Psoas muscle (tissue), 8 donors: ENCODE results near the gene NTNG1. TPM values are rescaled to one million over a fixed set of nuclear protein-coding genes. Genes with fewer than 3 reads are reported as not detected.

Experiments used
- ATAC-seq, 4 donors: fragments of 200-7000 bp; cut with Tn5 transposase; one replicate each; pipeline ENCODE4 v1.9.1; 2020; ENCODE audit warnings: moderate library complexity in 3 of 4, mild to moderate bottlenecking in 2 of 4
- DNase-seq, 2 donors: peaks; one replicate each; pipeline ENCODE4 v3.0.0-alpha.2; 2020
- H3K27ac ChIP-seq: fragments of 200-600 bp; one replicate; pipeline ENCODE4 v1.8.0; 2022
- H3K27me3 ChIP-seq, 3 donors: fragments of 200-600 bp in 1 of 3; one replicate each; pipeline versions ENCODE4 v1.6.1 to v1.8.0; 2013 to 2022; ENCODE audit warnings: low read length in 2 of 3, mild to moderate bottlenecking in 2 of 3, moderate library complexity in 1 of 3; ENCODE audit not compliant: insufficient read depth in 3 of 3
- H3K36me3 ChIP-seq, 2 donors: fragments of 200-600 bp in 1 of 2; one replicate each; pipeline versions ENCODE4 v1.6.1 to v1.8.0; 2013 to 2022; ENCODE audit warnings: low read depth in 1 of 2, mild to moderate bottlenecking in 1 of 2, moderate library complexity in 1 of 2; ENCODE audit not compliant: insufficient read depth in 1 of 2
- H3K4me1 ChIP-seq: fragments of 200-600 bp; one replicate; pipeline ENCODE4 v1.8.0; 2022
- H3K4me3 ChIP-seq: fragments of 200-600 bp; one replicate; pipeline ENCODE4 v1.8.0; 2022; ENCODE audit warnings: mild to moderate bottlenecking
- H3K9me3 ChIP-seq: fragments of 200-600 bp; one replicate; pipeline ENCODE4 v1.8.0; 2022
- WGBS, 3 donors: extraction: QIAGEN DNeasy Blood & Tissue Kit; methylation state at CpG; one replicate each; pipeline versions ENCODE4 v1.1.6 to v1.1.7; 2013; 5-methylcytosine and 5-hydroxymethylcytosine counted together
- intact Hi-C, 2 donors: fragments of 100-400 bp; cut with DNase I; formaldehyde crosslinking; loops; one replicate each; pipeline versions ENCODE4 v1.11.0 to v1.14.2; 2022
- polyA plus RNA-seq, 3 donors: library from polyadenylated mRNA; stranded (reverse); fragments of 200-250 nt; gene quantifications; one replicate each; pipeline ENCODE4 v1.2.3, GENCODE V29; 2013
- total RNA-seq, 4 donors: library from RNA; stranded (reverse); fragmentation: NEBNext Ultra II Directional in 2 of 4; extraction: Animal tissue kit (Norgen Biotek cat#: 25700) in 2 of 4; gene quantifications; one replicate each; pipeline versions ENCODE4 v1.2.1 to v1.2.4, GENCODE V29; 2021 to 2023
- TF ChIP-seq, protein P1 (sequence below): fragments of 200-600 bp; IDR thresholded peaks from one replicate; pipeline ENCODE4 v1.8.0; 2022; ENCODE audit warnings: antibody characterized with exemption
- donor health status: healthy with polysubstance abuse.
- donor health status: DM: no; HTN: no; CAD: no; lungs with moderate emphysema.
- donor health status: Bipolar disorder and iron deficiency.
- donor health status: healthy.
- donor health status: DM: yes; HTN: yes; CAD: no.
- donor health status: DM: no; HTN: no; CAD: no.
- donor health status: DM: no; HTN: no; CAD: no.
- donor health status: DM: yes; HTN: yes; CAD: no.

The NTNG1 gene
- total and polyA plus RNA-seq, 7 donors = 0.01 to 0.34 (median 0.27) TPM; not detected in 4

DNA sequence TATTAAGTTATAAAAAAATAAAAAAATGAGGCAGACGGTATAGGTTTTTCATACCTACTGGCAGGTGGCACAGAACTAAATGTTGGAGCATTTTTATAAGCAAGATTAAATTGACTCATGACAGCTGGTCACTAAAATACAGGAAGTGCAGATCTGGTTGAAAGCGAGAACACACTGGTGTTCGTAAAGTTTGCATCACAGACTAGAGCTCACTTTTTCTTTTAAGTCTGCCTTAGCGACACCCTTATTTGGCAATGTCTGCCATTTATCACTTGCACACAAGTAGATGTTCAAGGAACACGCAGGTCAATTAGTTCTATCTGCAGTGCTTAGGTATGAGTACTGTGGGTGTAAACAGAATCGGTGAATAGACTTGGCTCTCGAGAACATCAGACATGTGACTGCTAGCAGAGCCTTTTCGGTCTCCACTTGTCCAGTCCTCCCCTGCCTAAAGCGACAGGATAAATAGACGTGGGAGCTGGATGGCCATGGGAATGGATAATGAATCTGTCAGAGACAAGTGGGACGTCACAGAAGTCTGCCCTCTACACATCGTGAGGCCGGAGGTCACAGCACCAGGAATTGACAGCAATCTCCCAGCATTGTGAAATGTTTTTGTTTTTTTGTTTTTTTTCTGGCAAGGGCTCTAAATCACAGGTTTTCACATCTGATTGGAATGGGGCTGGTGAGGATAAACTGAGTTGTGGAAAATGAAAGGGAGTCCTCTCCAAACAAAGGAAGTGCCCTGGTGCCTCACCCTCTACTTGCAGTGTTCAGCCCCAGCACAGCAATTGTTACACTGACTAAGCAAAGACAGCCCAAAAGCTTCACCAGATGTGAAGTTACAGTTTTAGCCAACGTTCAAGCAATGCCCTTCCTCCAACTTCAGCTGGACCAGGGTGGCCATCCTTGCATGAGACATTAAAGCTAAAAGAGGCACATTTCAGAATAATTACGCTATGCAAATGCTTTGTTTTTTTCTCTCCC, 248.9 kb downstream of the NTNG1 start:
- H3K27ac ChIP-seq = no peak overlapping the region
- no peaks in the 10 kb centered on the region for H3K9me3 ChIP-seq
- no peak for DNase-seq
- no peak for ATAC-seq
- no peak overlapping the region for H3K4me3 ChIP-seq
- intact Hi-C loops = no loop called here
- TF ChIP-seq, protein P1, sequence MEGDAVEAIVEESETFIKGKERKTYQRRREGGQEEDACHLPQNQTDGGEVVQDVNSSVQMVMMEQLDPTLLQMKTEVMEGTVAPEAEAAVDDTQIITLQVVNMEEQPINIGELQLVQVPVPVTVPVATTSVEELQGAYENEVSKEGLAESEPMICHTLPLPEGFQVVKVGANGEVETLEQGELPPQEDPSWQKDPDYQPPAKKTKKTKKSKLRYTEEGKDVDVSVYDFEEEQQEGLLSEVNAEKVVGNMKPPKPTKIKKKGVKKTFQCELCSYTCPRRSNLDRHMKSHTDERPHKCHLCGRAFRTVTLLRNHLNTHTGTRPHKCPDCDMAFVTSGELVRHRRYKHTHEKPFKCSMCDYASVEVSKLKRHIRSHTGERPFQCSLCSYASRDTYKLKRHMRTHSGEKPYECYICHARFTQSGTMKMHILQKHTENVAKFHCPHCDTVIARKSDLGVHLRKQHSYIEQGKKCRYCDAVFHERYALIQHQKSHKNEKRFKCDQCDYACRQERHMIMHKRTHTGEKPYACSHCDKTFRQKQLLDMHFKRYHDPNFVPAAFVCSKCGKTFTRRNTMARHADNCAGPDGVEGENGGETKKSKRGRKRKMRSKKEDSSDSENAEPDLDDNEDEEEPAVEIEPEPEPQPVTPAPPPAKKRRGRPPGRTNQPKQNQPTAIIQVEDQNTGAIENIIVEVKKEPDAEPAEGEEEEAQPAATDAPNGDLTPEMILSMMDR = no peak
- H3K36me3 ChIP-seq = no peaks in the 10 kb centered on the region
- no peaks in the 10 kb centered on the region for H3K4me1 ChIP-seq
- 47 to 53% (median 51%) methylated on average over 15 of the region's 15 CpGs for WGBS, 3 donors
- no peaks in the 10 kb centered on the region for H3K27me3 ChIP-seq

DNA sequence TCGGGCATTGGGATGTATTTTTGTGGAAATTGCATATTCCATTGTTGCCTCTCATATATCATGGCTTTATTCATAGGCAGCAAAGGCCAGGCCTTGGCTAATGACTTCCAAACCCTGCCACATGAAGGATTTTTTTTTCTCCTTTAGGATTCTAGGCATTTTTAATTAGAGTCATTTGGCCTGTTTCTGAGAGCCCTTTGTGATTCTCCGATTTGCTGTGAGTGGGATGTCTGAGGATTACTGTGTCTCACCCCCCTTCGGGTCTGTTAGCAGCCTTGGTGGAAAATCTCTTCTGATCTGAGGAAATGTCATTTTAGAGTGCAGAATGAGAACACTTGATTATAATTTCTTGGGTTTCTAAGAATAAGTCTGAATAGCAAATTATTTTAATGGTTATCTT, 253.5 kb downstream of the NTNG1 start:
- ATAC-seq = no peak
- no peaks in the 10 kb centered on the region for H3K27me3 ChIP-seq
- H3K36me3 ChIP-seq = no peaks in the 10 kb centered on the region
- no peak overlapping the region for H3K27ac ChIP-seq
- WGBS, 3 donors = 70 to 77% (median 74%) methylated on average over 3 of the region's 3 CpGs
- H3K9me3 ChIP-seq = no peaks in the 10 kb centered on the region
- H3K4me3 ChIP-seq = no peak overlapping the region
- DNase-seq = no peak
- no peaks in the 10 kb centered on the region for H3K4me1 ChIP-seq
- intact Hi-C loops = no loop called here
- TF ChIP-seq, protein P1 = no peak

DNA sequence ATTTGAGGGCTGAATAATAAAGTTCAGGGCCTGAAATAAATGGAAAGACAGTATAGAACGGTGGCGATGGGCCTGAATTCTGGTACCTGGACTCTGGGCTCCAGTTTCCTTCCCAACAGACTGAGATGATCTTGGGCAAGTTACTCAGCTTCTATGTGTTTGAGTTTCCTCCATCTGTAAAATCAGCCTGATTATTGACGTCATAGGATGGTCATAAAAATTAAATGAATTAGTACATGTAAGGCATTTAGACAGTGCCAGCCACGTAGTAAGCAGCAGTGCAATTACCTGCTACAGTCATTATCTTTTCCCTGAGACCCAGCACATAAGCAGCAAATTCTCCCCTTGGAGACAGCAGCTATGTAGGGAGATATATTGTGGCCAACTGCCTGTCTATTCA, 260.9 kb downstream of the NTNG1 start:
- WGBS, 3 donors = 80 to 89% (median 84%) methylated on average over 4 of the region's 4 CpGs
- no peak for DNase-seq
- intact Hi-C loops = no loop called here
- H3K27me3 ChIP-seq = no peaks in the 10 kb centered on the region
- no peak overlapping the region for H3K27ac ChIP-seq
- no peaks in the 10 kb centered on the region for H3K9me3 ChIP-seq
- no peaks in the 10 kb centered on the region for H3K4me1 ChIP-seq
- no peak overlapping the region for H3K4me3 ChIP-seq
- TF ChIP-seq, protein P1 = no peak
- no peak for ATAC-seq
- H3K36me3 ChIP-seq = no peaks in the 10 kb centered on the region

DNA sequence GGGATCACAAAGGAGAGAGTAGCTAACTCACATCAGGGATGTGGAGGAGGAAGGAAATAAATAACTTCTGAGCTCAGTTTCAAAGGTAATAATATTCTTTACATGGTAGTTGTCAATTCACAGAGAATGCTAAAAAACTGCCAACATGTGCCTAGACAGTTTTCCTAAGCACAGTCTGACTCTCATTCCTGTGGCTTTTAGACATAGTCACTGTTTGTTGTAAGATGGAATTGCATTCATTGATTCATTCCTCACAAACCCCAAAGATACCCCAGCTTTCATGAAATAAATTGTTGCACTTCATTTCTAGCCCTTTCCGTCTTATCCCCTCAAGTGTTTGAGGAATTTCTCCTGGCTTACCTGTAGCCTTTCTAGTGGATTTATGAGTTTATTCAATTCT, 263.9 kb downstream of the NTNG1 start:
- DNase-seq = no peak
- TF ChIP-seq, protein P1 = no peak
- Histone ChIP-seq H3K4me3 (no peak overlapping the region), H3K27me3 (no peaks in the 10 kb centered on the region), H3K9me3 (no peaks in the 10 kb centered on the region), H3K4me1 (no peaks in the 10 kb centered on the region), H3K27ac (no peak overlapping the region), H3K36me3 (no peaks in the 10 kb centered on the region)
- intact Hi-C loops = no loop called here
- WGBS, 3 donors = 90 to 93% (median 91%) methylated on average over 1 of the region's 1 CpG
- no peak for ATAC-seq
